Activated T-helper 17 cell treated with anti-CD3 and anti-CD28 coated beads, Interleukin-2, amount 50 U/mL, for 72 hours (primary cell): ENCODE results near the gene ACSL4. TPM values are rescaled to one million over a fixed set of nuclear protein-coding genes. Genes with fewer than 3 reads are reported as not detected.

Experiments
- ATAC-seq: fragments of 150-1000 bp; cut with Tn5 transposase; replicated peaks from 2 replicates; pipeline ENCODE4 v1.10.0; 2021; ENCODE audit warnings: mild to moderate bottlenecking, moderate library complexity
- H3K27ac Mint-ChIP-seq: one replicate; pipeline ENCODE4 v1.8.0; 2022; ENCODE audit warnings: mixed read lengths
- H3K27me3 Mint-ChIP-seq: one replicate; pipeline ENCODE4 v1.8.0; 2022; ENCODE audit warnings: mixed read lengths
- H3K36me3 Mint-ChIP-seq: one replicate; pipeline ENCODE4 v1.8.0; 2022; ENCODE audit warnings: low read depth, mild to moderate bottlenecking, mixed read lengths
- H3K4me1 Mint-ChIP-seq: one replicate; pipeline ENCODE4 v1.8.0; 2022; ENCODE audit warnings: mixed read lengths
- H3K4me3 Mint-ChIP-seq: one replicate; pipeline ENCODE4 v1.8.0; 2022; ENCODE audit warnings: mild to moderate bottlenecking, mixed read lengths
- H3K9me3 Mint-ChIP-seq: one replicate; pipeline ENCODE4 v1.8.0; 2022; ENCODE audit warnings: mixed read lengths
- total RNA-seq, 2 donors: library from RNA; stranded (reverse); gene quantifications; one replicate each; pipeline ENCODE4 v1.2.3, GENCODE V29; 2022

ACSL4 gene
- total RNA-seq, 2 donors from 2014 or later, result 53.2 to 56.1 TPM

DNA sequence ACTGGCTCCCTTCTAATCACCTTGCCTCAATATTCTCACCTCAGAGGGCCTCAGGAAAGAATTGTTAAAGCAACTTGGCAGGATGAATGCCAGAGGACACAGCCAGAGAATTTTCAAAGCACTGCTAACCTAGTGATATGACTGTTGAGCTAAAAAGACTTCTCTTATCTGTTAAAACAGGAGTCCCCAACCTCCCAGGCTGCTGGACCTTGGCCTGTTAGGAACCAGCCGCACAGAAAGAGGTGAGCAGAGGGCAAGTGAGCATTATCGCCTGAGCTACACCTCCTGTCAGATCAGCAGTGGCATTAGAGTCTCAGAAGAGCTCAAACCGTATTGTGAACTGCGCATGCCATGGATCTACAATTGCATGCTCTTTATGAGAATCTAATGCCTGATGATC lies 106.4 kb downstream of the ACSL4 start:
- Mint-ChIP-seq H3K27ac (no peak overlapping the region), H3K4me1 (peaks cover 4% of the 10 kb centered on the region), H3K9me3 (no peaks in the 10 kb centered on the region), H3K27me3 (no peaks in the 10 kb centered on the region), H3K36me3 (no peaks in the 10 kb centered on the region), H3K4me3 (no peak overlapping the region)
- ATAC-seq, result no peak

DNA sequence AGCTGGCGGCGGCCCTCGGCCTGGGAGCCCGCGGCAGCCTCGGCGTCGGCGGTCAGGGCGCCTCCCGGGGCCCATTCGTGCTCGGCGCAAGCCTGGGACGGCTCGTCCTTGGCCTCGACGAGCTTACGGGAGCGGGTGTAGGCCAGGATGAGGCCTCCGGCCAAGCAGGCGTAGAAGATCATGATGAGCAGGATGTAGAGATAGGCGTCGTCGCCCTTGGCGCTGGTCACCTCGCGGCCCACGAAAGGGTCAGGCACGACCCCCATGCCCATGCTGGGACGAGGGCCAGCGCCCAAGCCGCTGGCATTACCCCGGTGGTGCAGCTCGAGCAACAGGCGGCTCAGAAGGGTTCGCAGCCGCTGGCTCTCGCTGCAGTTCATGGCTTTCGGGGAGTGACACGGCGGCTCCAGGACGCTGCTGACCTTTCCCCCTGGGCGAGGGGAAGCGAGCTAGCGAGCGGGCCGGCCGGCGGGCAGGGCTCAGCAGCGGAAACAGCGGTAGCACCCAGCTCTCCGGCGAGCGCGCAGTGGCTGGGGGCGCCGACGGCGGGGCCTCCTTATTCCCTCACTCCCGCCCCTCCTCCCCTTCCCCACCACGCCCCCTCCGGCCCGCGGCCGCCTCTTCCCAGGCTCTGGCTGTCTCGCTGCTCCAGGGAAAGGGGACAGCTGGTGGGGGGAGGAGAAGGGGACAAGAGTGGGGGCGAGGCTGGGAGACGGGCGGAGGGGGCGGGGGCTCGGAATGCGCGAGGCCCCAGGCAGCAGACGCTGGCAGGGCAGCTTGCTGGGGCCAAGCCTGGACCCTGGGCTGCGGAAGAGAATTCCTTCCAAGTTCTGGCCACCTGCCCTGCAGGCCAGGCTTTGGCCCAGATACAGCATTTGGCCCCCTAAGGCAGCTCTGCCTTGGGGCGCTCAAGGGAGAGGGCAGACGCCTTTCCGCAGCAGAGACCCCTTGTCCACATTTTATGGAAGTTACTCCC lies 108.1 kb downstream of the ACSL4 start, which contains the start of gene KCNE5:
Gene KCNE5, minus strand, starts transcription at position 532 of the 976 bp plus-strand sequence. Its CDS starts 152 bp downstream, at position 380.
- ATAC-seq, result no peak
- Mint-ChIP-seq H3K27me3 (no peaks in the 10 kb centered on the region), H3K4me3 (no peak within 1 kb of the TSS), H3K36me3 (no peaks in the 10 kb centered on the region), H3K9me3 (no peaks in the 10 kb centered on the region), H3K4me1 (peaks cover 4% of the 10 kb centered on the region), H3K27ac (no peak within 1 kb of the TSS)

DNA sequence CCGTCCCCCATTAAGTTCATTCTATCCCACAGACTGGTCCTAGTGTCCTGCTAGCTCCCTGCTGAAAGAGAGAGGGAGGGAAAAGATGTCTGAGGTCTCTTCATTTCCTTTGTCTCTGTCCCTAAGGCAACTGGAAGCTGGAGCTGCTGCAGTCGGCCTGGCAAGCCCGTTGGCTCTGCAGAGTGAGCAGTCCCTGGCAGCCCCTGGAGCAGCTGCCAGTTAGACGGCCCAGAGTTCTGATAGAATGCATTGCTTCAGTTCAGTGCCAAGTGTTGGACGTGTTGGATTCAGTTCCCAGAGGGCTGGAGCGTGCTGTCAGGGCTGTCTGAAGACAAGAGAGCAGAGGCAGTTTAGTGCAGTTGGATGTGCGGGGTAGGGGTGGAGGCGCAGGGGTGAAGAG lies 109.1 kb downstream of the ACSL4 start:
- Mint-ChIP-seq H3K27ac (no peak overlapping the region), H3K4me1 (peaks cover 4% of the 10 kb centered on the region), H3K36me3 (no peaks in the 10 kb centered on the region), H3K4me3 (no peak overlapping the region), H3K9me3 (no peaks in the 10 kb centered on the region), H3K27me3 (no peaks in the 10 kb centered on the region)
- ATAC-seq, result no peak

DNA sequence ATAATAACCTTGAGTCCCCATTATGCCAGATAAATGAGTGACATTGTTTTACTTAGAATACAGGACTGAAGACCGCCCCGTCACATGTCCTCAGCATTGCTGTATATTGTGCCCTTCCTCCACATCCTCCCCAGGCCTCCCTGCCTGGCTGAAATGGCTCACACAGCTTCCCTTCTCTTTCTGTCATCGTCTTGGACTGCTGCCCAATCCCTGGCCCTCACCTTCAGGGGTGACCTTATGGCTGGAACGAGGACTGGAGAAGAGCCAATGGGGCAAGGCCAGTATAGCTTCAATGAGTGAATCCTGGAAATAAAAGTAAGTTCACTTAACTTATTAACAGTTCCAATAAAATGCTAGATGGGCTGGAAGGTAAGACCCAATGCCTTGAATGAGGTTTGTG lies 110.8 kb downstream of the ACSL4 start:
- Mint-ChIP-seq H3K4me1 (no peaks in the 10 kb centered on the region), H3K4me3 (no peak overlapping the region), H3K27me3 (no peaks in the 10 kb centered on the region), H3K27ac (no peak overlapping the region), H3K9me3 (no peaks in the 10 kb centered on the region), H3K36me3 (no peaks in the 10 kb centered on the region)
- ATAC-seq, result no peak

DNA sequence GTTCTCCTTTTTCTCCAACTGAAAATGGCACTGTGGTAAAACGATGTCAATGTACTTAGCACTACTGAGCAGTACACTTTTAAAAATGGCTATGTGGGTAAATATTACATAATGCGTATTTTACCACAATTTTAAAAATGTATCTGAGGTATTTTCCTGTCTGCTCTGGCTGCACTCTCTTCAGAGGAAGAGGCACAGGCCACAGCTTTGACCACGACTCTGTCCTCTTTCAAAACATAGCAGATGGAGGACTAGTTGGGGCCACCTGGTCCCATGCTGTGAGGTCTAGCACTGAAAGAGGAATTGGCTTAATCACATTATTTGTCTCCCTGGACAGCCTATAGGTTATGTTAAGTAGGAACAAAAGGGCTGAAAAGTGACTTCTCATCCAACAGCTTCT lies 113.3 kb downstream of the ACSL4 start:
- H3K27me3 Mint-ChIP-seq, result no peaks in the 10 kb centered on the region
- H3K9me3 Mint-ChIP-seq, result no peaks in the 10 kb centered on the region
- no peak for ATAC-seq
- H3K36me3 Mint-ChIP-seq, result no peaks in the 10 kb centered on the region
- H3K4me1 Mint-ChIP-seq, result no peaks in the 10 kb centered on the region
- H3K4me3 Mint-ChIP-seq, result no peak overlapping the region
- H3K27ac Mint-ChIP-seq, result no peak overlapping the region

DNA sequence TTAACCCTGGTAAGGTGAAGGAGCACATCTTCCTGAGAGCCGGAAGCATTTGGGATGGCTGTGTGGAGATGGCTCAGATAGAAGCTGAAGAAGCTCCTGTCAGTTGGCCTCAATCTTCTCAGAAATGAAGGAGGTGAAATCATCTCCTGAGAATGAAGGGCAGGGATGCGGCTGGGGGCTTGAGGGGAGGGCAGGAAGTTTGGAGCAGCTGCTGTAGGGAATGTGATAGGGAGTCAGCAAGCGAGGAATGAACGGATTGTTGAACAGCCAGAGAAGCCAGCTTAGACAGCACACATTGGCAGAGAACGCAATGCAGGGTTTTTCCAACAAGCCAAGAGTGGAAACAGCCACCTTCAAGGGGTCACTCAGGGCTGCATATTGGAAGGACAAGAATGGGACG lies 118.1 kb downstream of the ACSL4 start:
- no peak for ATAC-seq
- no peak overlapping the region for H3K27ac Mint-ChIP-seq
- H3K36me3 Mint-ChIP-seq, result no peaks in the 10 kb centered on the region
- no peaks in the 10 kb centered on the region for H3K4me1 Mint-ChIP-seq
- no peaks in the 10 kb centered on the region for H3K9me3 Mint-ChIP-seq
- H3K4me3 Mint-ChIP-seq, result no peak overlapping the region
- peaks cover 2% of the 10 kb centered on the region for H3K27me3 Mint-ChIP-seq

DNA sequence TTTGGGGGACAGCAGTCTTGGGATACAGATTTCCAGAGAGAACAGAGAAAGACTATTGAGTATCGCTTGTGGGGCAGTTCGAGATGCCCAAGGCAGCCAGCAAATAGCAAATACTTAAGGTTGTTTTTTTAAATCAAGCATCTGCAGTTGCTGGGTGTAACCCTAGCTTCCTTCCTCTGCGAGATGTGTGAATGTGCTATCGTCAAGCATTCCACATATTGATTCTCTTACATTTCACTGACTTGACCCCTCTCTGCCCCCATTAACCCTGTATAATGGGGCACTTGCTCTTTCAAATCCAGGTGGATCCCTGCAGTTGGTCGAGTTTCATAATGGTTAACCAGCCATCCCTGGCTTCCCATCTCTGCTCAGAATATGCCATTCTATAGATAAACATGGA lies 131.6 kb downstream of the ACSL4 start:
- no peak overlapping the region for H3K4me3 Mint-ChIP-seq
- H3K36me3 Mint-ChIP-seq, result no peaks in the 10 kb centered on the region
- H3K4me1 Mint-ChIP-seq, result no peaks in the 10 kb centered on the region
- peaks cover 35% of the 10 kb centered on the region for H3K27me3 Mint-ChIP-seq
- H3K27ac Mint-ChIP-seq, result no peak overlapping the region
- no peak for ATAC-seq
- peaks cover 4% of the 10 kb centered on the region for H3K9me3 Mint-ChIP-seq

DNA sequence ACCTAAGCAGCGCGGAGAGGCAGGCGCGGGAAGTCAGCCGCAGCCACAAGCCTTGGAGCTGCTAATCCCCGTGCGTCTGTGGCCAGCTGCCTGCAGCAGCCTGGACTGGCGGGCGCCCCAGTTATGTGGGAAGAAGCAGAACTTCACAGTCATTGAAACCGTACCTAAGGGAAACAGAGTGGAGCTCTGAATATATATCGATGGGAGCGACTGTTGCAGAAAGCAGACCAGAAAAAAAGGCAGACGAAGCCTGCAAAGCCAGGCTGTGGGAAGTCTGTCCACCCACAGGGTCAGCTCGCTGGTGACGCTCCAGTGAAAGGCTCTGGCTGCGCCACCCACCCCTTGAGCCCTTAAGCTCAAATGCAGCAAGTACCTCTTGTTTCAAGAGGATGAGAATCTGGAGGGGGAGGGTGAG lies 132.8 kb downstream of the ACSL4 start:
- no peak for ATAC-seq
- no peak overlapping the region for H3K27ac Mint-ChIP-seq
- H3K27me3 Mint-ChIP-seq, result peaks cover 29% of the 10 kb centered on the region
- H3K36me3 Mint-ChIP-seq, result no peaks in the 10 kb centered on the region
- no peak overlapping the region for H3K4me3 Mint-ChIP-seq
- no peaks in the 10 kb centered on the region for H3K9me3 Mint-ChIP-seq
- no peaks in the 10 kb centered on the region for H3K4me1 Mint-ChIP-seq

DNA sequence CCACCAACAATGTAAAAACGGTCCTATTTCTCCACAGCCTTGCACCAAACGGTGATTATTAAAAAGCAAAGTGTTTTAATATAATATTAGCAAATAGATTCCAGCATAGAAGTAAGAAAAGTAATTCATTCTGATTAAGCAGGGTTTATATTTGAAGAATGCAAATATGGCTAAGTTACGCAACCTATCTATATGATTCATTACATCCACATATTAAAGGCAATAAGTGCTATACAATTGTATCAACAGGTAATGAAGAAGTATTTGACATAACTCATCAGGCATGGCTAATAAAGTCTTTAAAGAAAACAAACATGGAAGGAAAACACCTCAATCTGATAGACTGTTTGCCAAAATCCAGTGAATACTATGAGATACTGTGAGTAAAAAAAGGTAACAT lies 137.0 kb downstream of the ACSL4 start:
- no peak for ATAC-seq

More for the DNA sequence above, 137.0 kb downstream of the ACSL4 start:
- Mint-ChIP-seq H3K4me3 (no peak overlapping the region), H3K27me3 (peaks cover 4% of the 10 kb centered on the region), H3K27ac (no peak overlapping the region), H3K36me3 (no peaks in the 10 kb centered on the region), H3K9me3 (no peaks in the 10 kb centered on the region), H3K4me1 (no peaks in the 10 kb centered on the region)

Other genes with a start within 250 kb of the ACSL4 start
- 10 to 100 TPM in 1 of 2 donors, 1 to 10 TPM in 1; 8.8 to 10.1 TPM for gene NXT2, start 196.4 kb downstream of the ACSL4 start, total RNA-seq
- gene KCNE5, start 108.1 kb downstream of the ACSL4 start, total RNA-seq, result under 1 TPM; 0.19 to 0.71 TPM